Stimulated activated CD8-positive, alpha-beta memory T cell treated with anti-CD3 and anti-CD28 coated beads, Interleukin-4, amount 100 ng/mL, for 48 hours (primary cell): Measurements from ENCODE around the gene ANKRD39.
"Not testable (repeated sequence)": the region's sequence is repeated elsewhere in the genome, so short reads cannot be mapped to it uniquely, and the experiment has no call there.

ENCODE experiments used
- DNase-seq: peaks from one replicate; pipeline ENCODE4 v3.0.0-alpha.2; 2020

The ANKRD39 gene

GRCh38 chr2:96857667-96858372 lies at the start of gene ANKRD39:
TSS of gene ANKRD39 (minus strand) at chr2:96858016. CDS start at chr2:96857987, 29 bp downstream.
- DNase-seq: peak; percentile 97

- DNase-seq: no peak
These were observed 48.9 kb upstream of the ANKRD39 start for GRCh38 chr2:96906729-96907114.

- DNase-seq: no peak
These were observed 46.0 kb upstream of the ANKRD39 start for GRCh38 chr2:96903815-96904214.

GRCh38 chr2:96903318-96903717 lies 45.5 kb upstream of the ANKRD39 start:
- no peak for DNase-seq

- no peak for DNase-seq
These were observed 42.4 kb upstream of the ANKRD39 start for GRCh38 chr2:96900237-96900636.

GRCh38 chr2:96899413-96899741 lies 41.6 kb upstream of the ANKRD39 start:
- no peak for DNase-seq

- no peak for DNase-seq
These were observed 41.0 kb upstream of the ANKRD39 start for GRCh38 chr2:96898641-96899412.

GRCh38 chr2:96898135-96898505 lies 40.3 kb upstream of the ANKRD39 start:
- DNase-seq: no peak

- no peak for DNase-seq
These were observed 39.8 kb upstream of the ANKRD39 start for GRCh38 chr2:96897491-96898134.

- no peak for DNase-seq
These were observed 38.2 kb upstream of the ANKRD39 start for GRCh38 chr2:96895746-96896651.

- no peak for DNase-seq
These were observed 37.4 kb upstream of the ANKRD39 start for GRCh38 chr2:96895032-96895745.

GRCh38 chr2:96894151-96894531 lies 36.3 kb upstream of the ANKRD39 start:
- DNase-seq: no peak

- no peak for DNase-seq
These were observed 35.7 kb upstream of the ANKRD39 start for GRCh38 chr2:96893289-96894150.

GRCh38 chr2:96891591-96892333 lies 33.9 kb upstream of the ANKRD39 start:
- no peak for DNase-seq

GRCh38 chr2:96890726-96891385 lies 33.0 kb upstream of the ANKRD39 start:
- DNase-seq: no peak

- DNase-seq: no peak
These were observed 32.4 kb upstream of the ANKRD39 start for GRCh38 chr2:96890252-96890651.

- DNase-seq: not testable (repeated sequence)
These were observed 31.7 kb upstream of the ANKRD39 start for GRCh38 chr2:96889502-96889901.

GRCh38 chr2:96888072-96889011 lies 30.5 kb upstream of the ANKRD39 start:
- no peak for DNase-seq

- no peak for DNase-seq
These were observed 29.7 kb upstream of the ANKRD39 start for GRCh38 chr2:96887493-96888012.
